ENCODE measurements around the gene FXN. TPM values are rescaled to one million over a fixed set of nuclear protein-coding genes. Genes with fewer than 3 reads are reported as not detected.
A peak's percentile ranks its signal among the peaks of the same experiment; 100 is the strongest.
"Not testable (repeated sequence)": the region's sequence is repeated elsewhere in the genome, so short reads cannot be mapped to it uniquely, and the experiment has no call there.

FXN gene
- total RNA-seq (15.4 TPM), polyA plus RNA-seq (10 to 100 TPM; 37.2 to 58.7 (median 50.0) TPM)

- Histone ChIP-seq H3K27me3 (ENCODE audit: control insufficient read depth, insufficient read depth, low read length) (no peaks in the 10 kb centered on the region), H3K27ac (ENCODE audit: insufficient read depth, low read length, poor library complexity, severe bottlenecking) (peak within 1 kb of the TSS; percentile 51), H3K4me3 (ENCODE audit: low read depth, low read length) (peak within 1 kb of the TSS; percentile 86), H3K36me3 (ENCODE audit: control insufficient read depth, insufficient read depth, low read length) (no peaks in the 10 kb centered on the region), H3K4me1 (ENCODE audit: control insufficient read depth, insufficient read depth, low read length, poor library complexity, severe bottlenecking) (peaks cover 14% of the 10 kb centered on the region), H3K9me3 (ENCODE audit: control insufficient read depth in 2 of 2, low read length in 2 of 2) (no peaks in the 10 kb centered on the region)
- Mint-ChIP-seq H3K4me1 (peaks cover 9 to 38% (median 10%) of the 10 kb centered on the region in 4 donors), H3K4me3 (peak within 1 kb of the TSS; percentile 95 to 97 (median 96)), H3K27me3 (no peaks in the 10 kb centered on the region), H3K36me3 (peaks cover 6% of the 10 kb centered on the region), H3K9me3 (no peaks in the 10 kb centered on the region), H3K27ac (peak within 1 kb of the TSS; percentile 91 to 98 (median 96))
- DNase-seq = peak; percentile 67 to 87 (median 80)
- ATAC-seq (ENCODE audit: low read depth in 2 of 2) = peak; percentile 90 to 91
Observed at GRCh38 chr9:69035438-69036308, at the start of gene FXN. TSS of gene FXN (plus strand) at chr9:69035752. CDS start at chr9:69035783, 31 bp downstream.

- not testable (repeated sequence) for ATAC-seq (ENCODE audit: low read depth in 2 of 2); H3K36me3 Mint-ChIP-seq; DNase-seq; H3K9me3 ChIP-seq (ENCODE audit: control insufficient read depth in 2 of 2, low read length in 2 of 2); H3K9me3 Mint-ChIP-seq; H3K27ac Mint-ChIP-seq; H3K4me3 ChIP-seq (ENCODE audit: low read depth, low read length); H3K27me3 ChIP-seq (ENCODE audit: control insufficient read depth, insufficient read depth, low read length); H3K36me3 ChIP-seq (ENCODE audit: control insufficient read depth, insufficient read depth, low read length); H3K27me3 Mint-ChIP-seq; H3K27ac ChIP-seq (ENCODE audit: insufficient read depth, low read length, poor library complexity, severe bottlenecking); H3K4me3 Mint-ChIP-seq
- peaks cover 15% of the 10 kb centered on the region for H3K4me1 ChIP-seq (ENCODE audit: control insufficient read depth, insufficient read depth, low read length, poor library complexity, severe bottlenecking)
- peaks cover 6 to 15% (median 12%) of the 10 kb centered on the region in 4 donors for H3K4me1 Mint-ChIP-seq
Observed at GRCh38 chr9:68986949-68987348, 48.6 kb upstream of the FXN start.

- Histone ChIP-seq H3K36me3 (ENCODE audit: control insufficient read depth, insufficient read depth, low read length) (no peaks in the 10 kb centered on the region), H3K4me3 (ENCODE audit: low read depth, low read length) (no peak overlapping the region), H3K9me3 (ENCODE audit: control insufficient read depth in 2 of 2, low read length in 2 of 2) (no peaks in the 10 kb centered on the region), H3K27ac (ENCODE audit: insufficient read depth, low read length, poor library complexity, severe bottlenecking) (no peak overlapping the region), H3K27me3 (ENCODE audit: control insufficient read depth, insufficient read depth, low read length) (no peaks in the 10 kb centered on the region), H3K4me1 (ENCODE audit: control insufficient read depth, insufficient read depth, low read length, poor library complexity, severe bottlenecking) (peaks cover 5% of the 10 kb centered on the region)
- no peak for ATAC-seq (ENCODE audit: low read depth in 2 of 2)
- Mint-ChIP-seq H3K4me3 (no peak overlapping the region), H3K9me3 (peaks cover 0 to 1% (median 0%) of the 10 kb centered on the region in 7 donors), H3K27me3 (no peaks in the 10 kb centered on the region), H3K36me3 (no peaks in the 10 kb centered on the region), H3K27ac (no peak overlapping the region), H3K4me1 (peaks cover 7 to 14% (median 8%) of the 10 kb centered on the region in 4 donors)
- DNase-seq = no peak
Observed at GRCh38 chr9:68991457-68991856, 44.1 kb upstream of the FXN start.

- Histone ChIP-seq H3K4me1 (ENCODE audit: control insufficient read depth, insufficient read depth, low read length, poor library complexity, severe bottlenecking) (peaks cover 12% of the 10 kb centered on the region), H3K27ac (ENCODE audit: insufficient read depth, low read length, poor library complexity, severe bottlenecking) (no peak overlapping the region), H3K9me3 (ENCODE audit: control insufficient read depth in 2 of 2, low read length in 2 of 2) (no peaks in the 10 kb centered on the region), H3K36me3 (ENCODE audit: control insufficient read depth, insufficient read depth, low read length) (no peaks in the 10 kb centered on the region), H3K4me3 (ENCODE audit: low read depth, low read length) (peak overlapping the region; percentile 73), H3K27me3 (ENCODE audit: control insufficient read depth, insufficient read depth, low read length) (no peaks in the 10 kb centered on the region)
- Mint-ChIP-seq H3K4me1 (peaks cover 14 to 43% (median 27%) of the 10 kb centered on the region in 4 donors), H3K27me3 (no peaks in the 10 kb centered on the region), H3K9me3 (peaks cover 0 to 1% (median 0%) of the 10 kb centered on the region in 7 donors), H3K27ac (peak overlapping the region; percentile 4 to 83 (median 68)), H3K36me3 (no peaks in the 10 kb centered on the region), H3K4me3 (peak overlapping the region in 1 of 4 donors; percentile 68)
- DNase-seq = peak in 1 of 3 donors; percentile 47
- ATAC-seq (ENCODE audit: low read depth in 2 of 2) = no peak
Observed at GRCh38 chr9:68995776-68996175, 39.8 kb upstream of the FXN start.

- H3K27ac ChIP-seq (ENCODE audit: insufficient read depth, low read length, poor library complexity, severe bottlenecking) = peak overlapping the region; percentile 53
- peaks cover 12% of the 10 kb centered on the region for H3K4me1 ChIP-seq (ENCODE audit: control insufficient read depth, insufficient read depth, low read length, poor library complexity, severe bottlenecking)
- Mint-ChIP-seq H3K36me3 (no peaks in the 10 kb centered on the region), H3K4me3 (peak overlapping the region; percentile 68 to 78 (median 77)), H3K4me1 (peaks cover 14 to 43% (median 27%) of the 10 kb centered on the region in 4 donors), H3K27ac (peak overlapping the region; percentile 4 to 83 (median 68)), H3K9me3 (peaks cover 0 to 1% (median 0%) of the 10 kb centered on the region in 7 donors), H3K27me3 (no peaks in the 10 kb centered on the region)
- peak overlapping the region; percentile 73 for H3K4me3 ChIP-seq (ENCODE audit: low read depth, low read length)
- no peaks in the 10 kb centered on the region for H3K9me3 ChIP-seq (ENCODE audit: control insufficient read depth in 2 of 2, low read length in 2 of 2)
- H3K27me3 ChIP-seq (ENCODE audit: control insufficient read depth, insufficient read depth, low read length) = no peaks in the 10 kb centered on the region
- ATAC-seq (ENCODE audit: low read depth in 2 of 2) (no peak), DNase-seq (peak in 1 of 3 donors; percentile 62)
- no peaks in the 10 kb centered on the region for H3K36me3 ChIP-seq (ENCODE audit: control insufficient read depth, insufficient read depth, low read length)
Observed at GRCh38 chr9:68996462-68996861, 39.1 kb upstream of the FXN start.

GRCh38 chr9:68997666-68998065 lies 37.9 kb upstream of the FXN start:
- no peaks in the 10 kb centered on the region for H3K36me3 Mint-ChIP-seq

GRCh38 chr9:68998385-68998784 lies 37.2 kb upstream of the FXN start:
- Mint-ChIP-seq H3K27ac (peak overlapping the region; percentile 79 to 83 (median 81)), H3K4me3 (peak overlapping the region; percentile 27 to 78 (median 38)), H3K9me3 (no peaks in the 10 kb centered on the region), H3K4me1 (peaks cover 14 to 40% (median 27%) of the 10 kb centered on the region in 4 donors), H3K36me3 (no peaks in the 10 kb centered on the region), H3K27me3 (no peaks in the 10 kb centered on the region)
- H3K9me3 ChIP-seq (ENCODE audit: control insufficient read depth in 2 of 2, low read length in 2 of 2) = no peaks in the 10 kb centered on the region
- DNase-seq (no peak), ATAC-seq (ENCODE audit: low read depth in 2 of 2) (no peak)
- H3K27ac ChIP-seq (ENCODE audit: insufficient read depth, low read length, poor library complexity, severe bottlenecking) = no peak overlapping the region
- H3K27me3 ChIP-seq (ENCODE audit: control insufficient read depth, insufficient read depth, low read length) = no peaks in the 10 kb centered on the region
- peaks cover 12% of the 10 kb centered on the region for H3K4me1 ChIP-seq (ENCODE audit: control insufficient read depth, insufficient read depth, low read length, poor library complexity, severe bottlenecking)
- peak overlapping the region; percentile 43 for H3K4me3 ChIP-seq (ENCODE audit: low read depth, low read length)
- no peaks in the 10 kb centered on the region for H3K36me3 ChIP-seq (ENCODE audit: control insufficient read depth, insufficient read depth, low read length)

More at GRCh38 chr9:68997666-68998065, 37.9 kb upstream of the FXN start:
- DNase-seq (no peak), ATAC-seq (ENCODE audit: low read depth in 2 of 2) (no peak)
- Histone ChIP-seq H3K36me3 (ENCODE audit: control insufficient read depth, insufficient read depth, low read length) (no peaks in the 10 kb centered on the region), H3K9me3 (ENCODE audit: control insufficient read depth in 2 of 2, low read length in 2 of 2) (no peaks in the 10 kb centered on the region), H3K27me3 (ENCODE audit: control insufficient read depth, insufficient read depth, low read length) (no peaks in the 10 kb centered on the region), H3K4me1 (ENCODE audit: control insufficient read depth, insufficient read depth, low read length, poor library complexity, severe bottlenecking) (peaks cover 12% of the 10 kb centered on the region), H3K4me3 (ENCODE audit: low read depth, low read length) (peak overlapping the region; percentile 73), H3K27ac (ENCODE audit: insufficient read depth, low read length, poor library complexity, severe bottlenecking) (no peak overlapping the region)
- H3K27ac Mint-ChIP-seq = peak overlapping the region in 2 of 3 donors; percentile 79 to 83
- no peaks in the 10 kb centered on the region for H3K27me3 Mint-ChIP-seq
- peaks cover 14 to 43% (median 27%) of the 10 kb centered on the region in 4 donors for H3K4me1 Mint-ChIP-seq
- peaks cover 0 to 1% (median 0%) of the 10 kb centered on the region in 7 donors for H3K9me3 Mint-ChIP-seq
- peak overlapping the region in 2 of 4 donors; percentile 78 for H3K4me3 Mint-ChIP-seq
